GM06990 (cell line): ENCODE results near the gene SLC12A1.

ENCODE experiments used
- DNase-seq: peaks from one replicate; pipeline ENCODE4 v3.0.0-alpha.2; 2011; ENCODE audit not compliant: insufficient read length; ENCODE audit errors: extremely low read depth
- H3K27me3 ChIP-seq: replicated peaks from 2 replicates; pipeline ENCODE4 v1.6.0; 2011; ENCODE audit warnings: low read length; ENCODE audit not compliant: control insufficient read depth, insufficient read depth
- H3K36me3 ChIP-seq: 2 replicates; pipeline ENCODE4 v1.5.1; 2011; ENCODE audit warnings: low read length; ENCODE audit not compliant: control insufficient read depth, insufficient read depth
- H3K4me3 ChIP-seq: replicated peaks from 2 replicates; pipeline ENCODE4 v1.5.1; 2011; ENCODE audit warnings: low read depth, mild to moderate bottlenecking, control low read depth, low read length
- TF ChIP-seq, protein P1 (sequence below): IDR thresholded peaks from 2 replicates; pipeline ENCODE4 v1.5.1; 2011; ENCODE audit warnings: low read length, control low read depth, mild to moderate bottlenecking, inconsistent platforms; ENCODE audit not compliant: insufficient read depth, poor library complexity, severe bottlenecking

SLC12A1 gene

DNA sequence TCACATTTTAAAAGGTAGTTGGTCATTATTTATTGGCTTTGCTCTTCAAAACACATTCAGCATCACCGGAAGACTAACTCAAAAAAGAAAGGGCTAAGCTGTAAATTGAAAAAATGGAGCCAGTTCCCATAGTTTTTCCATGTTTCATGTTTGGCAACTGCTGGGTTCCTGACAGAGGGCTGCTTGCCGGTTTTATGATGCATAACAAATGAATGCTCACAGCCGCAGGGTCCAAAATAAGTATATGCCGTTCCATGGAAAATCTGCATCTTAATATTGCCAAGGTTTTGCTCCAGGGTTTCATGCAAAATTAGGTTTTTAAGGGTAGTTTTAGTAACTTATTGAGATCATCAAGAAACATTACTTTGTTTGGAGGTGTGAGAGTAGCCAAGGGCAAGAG lies 15.8 kb downstream of the SLC12A1 start:
- TF ChIP-seq, protein P1, sequence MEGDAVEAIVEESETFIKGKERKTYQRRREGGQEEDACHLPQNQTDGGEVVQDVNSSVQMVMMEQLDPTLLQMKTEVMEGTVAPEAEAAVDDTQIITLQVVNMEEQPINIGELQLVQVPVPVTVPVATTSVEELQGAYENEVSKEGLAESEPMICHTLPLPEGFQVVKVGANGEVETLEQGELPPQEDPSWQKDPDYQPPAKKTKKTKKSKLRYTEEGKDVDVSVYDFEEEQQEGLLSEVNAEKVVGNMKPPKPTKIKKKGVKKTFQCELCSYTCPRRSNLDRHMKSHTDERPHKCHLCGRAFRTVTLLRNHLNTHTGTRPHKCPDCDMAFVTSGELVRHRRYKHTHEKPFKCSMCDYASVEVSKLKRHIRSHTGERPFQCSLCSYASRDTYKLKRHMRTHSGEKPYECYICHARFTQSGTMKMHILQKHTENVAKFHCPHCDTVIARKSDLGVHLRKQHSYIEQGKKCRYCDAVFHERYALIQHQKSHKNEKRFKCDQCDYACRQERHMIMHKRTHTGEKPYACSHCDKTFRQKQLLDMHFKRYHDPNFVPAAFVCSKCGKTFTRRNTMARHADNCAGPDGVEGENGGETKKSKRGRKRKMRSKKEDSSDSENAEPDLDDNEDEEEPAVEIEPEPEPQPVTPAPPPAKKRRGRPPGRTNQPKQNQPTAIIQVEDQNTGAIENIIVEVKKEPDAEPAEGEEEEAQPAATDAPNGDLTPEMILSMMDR: no peak
- DNase-seq: no peak
- H3K4me3 ChIP-seq: no peak overlapping the region

DNA sequence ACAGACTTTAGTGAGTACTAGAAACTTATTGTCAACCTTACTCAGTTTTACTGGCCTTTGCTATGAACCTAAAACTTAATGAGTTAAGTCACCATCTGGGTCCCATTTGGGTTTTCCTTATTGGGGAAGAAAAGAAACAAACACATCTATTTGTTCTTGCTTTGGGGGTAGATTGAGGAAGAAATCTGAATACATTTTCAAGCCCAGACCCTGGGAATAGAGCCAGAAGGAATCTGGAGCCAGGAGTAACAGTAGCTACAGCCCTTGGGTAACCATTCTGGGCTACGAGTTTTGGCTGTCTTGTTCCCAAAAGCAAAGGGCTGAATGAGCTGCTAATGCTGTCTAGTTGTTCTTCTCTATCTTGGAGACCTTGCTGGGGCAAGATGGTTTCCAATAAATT lies 16.5 kb downstream of the SLC12A1 start:
- Histone ChIP-seq H3K36me3 (no peaks in the 10 kb centered on the region), H3K4me3 (no peak overlapping the region)
- TF ChIP-seq, protein P1: no peak

More for the DNA sequence above, 15.8 kb downstream of the SLC12A1 start:
- no peaks in the 10 kb centered on the region for H3K36me3 ChIP-seq
- no peaks in the 10 kb centered on the region for H3K27me3 ChIP-seq

DNA sequence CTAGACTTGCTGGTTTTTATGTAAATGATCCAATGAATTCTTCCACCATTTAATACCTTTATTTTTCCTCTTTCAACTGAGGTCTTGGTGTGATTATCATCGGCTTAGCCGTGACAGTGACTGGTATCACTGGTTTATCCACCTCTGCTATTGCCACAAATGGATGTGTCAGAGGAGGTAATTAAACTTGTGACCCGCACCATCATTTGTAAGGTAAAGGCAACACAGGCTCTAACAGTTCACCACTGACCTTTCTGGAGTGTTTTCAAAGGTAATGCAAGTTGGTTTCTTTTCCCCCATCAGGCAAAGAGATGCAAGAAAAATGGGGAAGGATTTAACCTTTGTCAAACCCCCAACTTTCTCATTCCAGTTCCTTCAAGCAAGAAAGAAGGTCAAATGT lies 19.7 kb downstream of the SLC12A1 start:
- no peaks in the 10 kb centered on the region for H3K36me3 ChIP-seq
- TF ChIP-seq, protein P1: no peak
- H3K4me3 ChIP-seq: no peak overlapping the region
- H3K27me3 ChIP-seq: no peaks in the 10 kb centered on the region
- no peak for DNase-seq

More for the DNA sequence above, 16.5 kb downstream of the SLC12A1 start:
- no peaks in the 10 kb centered on the region for H3K27me3 ChIP-seq
- DNase-seq: no peak

- DNase-seq: no peak
- Histone ChIP-seq H3K36me3 (no peaks in the 10 kb centered on the region), H3K27me3 (no peaks in the 10 kb centered on the region; the same call in 1 of the 2 replicates), H3K4me3 (no peak overlapping the region)
- TF ChIP-seq, protein P1: no peak
Observed at GRCh38 chr15:48230498-48230897, 24.4 kb downstream of the SLC12A1 start.

- DNase-seq: no peak
- no peak overlapping the region for H3K4me3 ChIP-seq
- H3K27me3 ChIP-seq: no peaks in the 10 kb centered on the region; the same call in 1 of the 2 replicates
- TF ChIP-seq, protein P1: no peak
- H3K36me3 ChIP-seq: no peaks in the 10 kb centered on the region
Observed at GRCh38 chr15:48233246-48233645, 27.1 kb downstream of the SLC12A1 start.

- DNase-seq: no peak
- H3K4me3 ChIP-seq: no peak overlapping the region
- TF ChIP-seq, protein P1: no peak
- no peaks in the 10 kb centered on the region for H3K36me3 ChIP-seq
- H3K27me3 ChIP-seq: no peaks in the 10 kb centered on the region
Observed at GRCh38 chr15:48239334-48239733, 33.2 kb downstream of the SLC12A1 start.
